ENCODE results near the gene FGF4.

FGF4 gene

GRCh38 chr11:69778373-69778772 lies 3.2 kb upstream of the FGF4 start:
- CTCF ChIA-PET = interaction anchor here (0.5 to 1.6 kb wide), 5 partner anchors 23 to 1815 kb away, joined by 3 to 5 read pairs (median 4); no protein-coding TSS in a partner anchor
- no peaks in the 10 kb centered on the region for H3K9me3 ChIP-seq (ENCODE audit: control insufficient read depth, insufficient read depth, low read depth, low read length)
- no peak overlapping the region for H3K4me3 ChIP-seq (ENCODE audit: low read depth, low read length)
- H3K36me3 ChIP-seq (ENCODE audit: control insufficient read depth in 2 of 2, insufficient read depth in 1 of 2, low read length in 2 of 2) = no peaks in the 10 kb centered on the region
- no peaks in the 10 kb centered on the region for H3K4me1 ChIP-seq (ENCODE audit: control insufficient read depth, insufficient read depth, low read length)
- TF ChIP-seq ZNF48 (tag by site-specific recombination; IDR thresholded peaks at IDR 0.05) (no peak), OVOL3 (tag by site-specific recombination; IDR thresholded peaks at IDR 0.05) (no peak)
- no peak overlapping the region for H3K27ac ChIP-seq (ENCODE audit: extremely low read depth, low read depth, low read length)
- POLR2A ChIA-PET = no interaction called here

- Histone ChIP-seq H3K4me1 (ENCODE audit: control insufficient read depth, insufficient read depth, low read length) (no peaks in the 10 kb centered on the region), H3K4me3 (ENCODE audit: low read depth, low read length) (no peak overlapping the region), H3K27ac (ENCODE audit: extremely low read depth, low read depth, low read length) (no peak overlapping the region), H3K36me3 (ENCODE audit: control insufficient read depth in 2 of 2, insufficient read depth in 1 of 2, low read length in 2 of 2) (no peaks in the 10 kb centered on the region), H3K9me3 (ENCODE audit: control insufficient read depth, insufficient read depth, low read depth, low read length) (no peaks in the 10 kb centered on the region)
- TF ChIP-seq ZNF791 (tag by site-specific recombination; IDR thresholded peaks at IDR 0.05) = no peak
- no peak for TF ChIP-seq SCRT2 (tag by site-specific recombination; IDR thresholded peaks at IDR 0.05)
- TF ChIP-seq FEZF1 (tag by site-specific recombination; IDR thresholded peaks at IDR 0.05) = no peak
- no peak for TF ChIP-seq ELK4 (IDR thresholded peaks at IDR 0.05; ENCODE audit: borderline replicate concordance, low read depth, low read length)
- no peak for TF ChIP-seq ZNF514 (tag by site-specific recombination; IDR thresholded peaks at IDR 0.05)
- TF ChIP-seq ZNF155 (tag by site-specific recombination; IDR thresholded peaks at IDR 0.05) = no peak
- TF ChIP-seq ZNF366 (tag by site-specific recombination; conservative IDR thresholded peaks at IDR 0.05) = no peak
- no peak for TF ChIP-seq ZNF138 (tag by site-specific recombination; IDR thresholded peaks at IDR 0.05; ENCODE audit: borderline replicate concordance)
- TF ChIP-seq ZNF521 (tag by site-specific recombination; IDR thresholded peaks at IDR 0.05) = no peak
- no peak for TF ChIP-seq GLI2 (tag by site-specific recombination; IDR thresholded peaks at IDR 0.05; ENCODE audit: borderline replicate concordance, low read depth)
- no peak for TF ChIP-seq RBAK (tag by site-specific recombination; IDR thresholded peaks at IDR 0.05)
- TF ChIP-seq ZNF571 (tag by site-specific recombination; IDR thresholded peaks at IDR 0.05) = no peak
- no peak for TF ChIP-seq ZNF776 (tag by site-specific recombination; IDR thresholded peaks at IDR 0.05; ENCODE audit: borderline replicate concordance)
- no peak for TF ChIP-seq ZNF26 (tag by site-specific recombination; IDR thresholded peaks at IDR 0.05)
- no peak for TF ChIP-seq ZNF362 (tag by site-specific recombination; IDR thresholded peaks at IDR 0.05)
- no peak for TF ChIP-seq BCL6B (tag by site-specific recombination; IDR thresholded peaks at IDR 0.05)
- TF ChIP-seq MZF1 (tag by site-specific recombination; IDR thresholded peaks at IDR 0.05; ENCODE audit: borderline replicate concordance) = no peak
- no peak for TF ChIP-seq ZNF433 (tag by site-specific recombination; IDR thresholded peaks at IDR 0.05; ENCODE audit: low read depth)
- TF ChIP-seq ZNF473 (tag by site-specific recombination; IDR thresholded peaks at IDR 0.05) = no peak
- CTCF ChIA-PET = no interaction called here
- POLR2A ChIA-PET = no interaction called here
Observed at GRCh38 chr11:69774354-69775162, 583 bp downstream of the FGF4 start.
